Measurements from ENCODE around the gene TTLL5.

TTLL5 gene

DNA sequence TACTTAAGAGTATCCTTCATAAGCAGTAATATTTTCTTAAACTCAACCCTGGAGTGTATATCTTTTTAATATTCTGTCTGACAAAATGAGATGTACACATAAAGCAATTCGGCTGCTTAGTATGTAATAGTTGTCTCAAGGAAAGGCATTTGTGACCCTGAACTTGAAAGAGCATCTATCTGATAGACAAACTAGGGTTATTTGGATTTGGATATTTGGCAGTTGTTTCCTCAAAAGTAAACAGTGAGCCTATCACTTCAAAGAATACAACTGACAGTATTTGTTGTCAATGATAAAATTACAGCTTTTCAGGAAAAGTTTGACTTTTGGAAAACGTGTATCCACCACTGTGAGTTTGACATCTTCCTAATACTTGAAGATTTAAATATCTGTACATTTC lies 197.3 kb downstream of the TTLL5 start:
- H3K4me3 ChIP-seq (ENCODE audit: low read length), result no peak overlapping the region
- peaks cover 4% of the 10 kb centered on the region for H3K36me3 ChIP-seq (ENCODE audit: control insufficient read depth, low read depth, low read length)
- no peak overlapping the region for H3K9ac ChIP-seq (ENCODE audit: low read length)
- H3K9me3 ChIP-seq (ENCODE audit: control insufficient read depth, low read depth, low read length), result no peaks in the 10 kb centered on the region
- no peak overlapping the region for H3K27ac ChIP-seq (ENCODE audit: low read length)
- H3K4me1 ChIP-seq (ENCODE audit: control insufficient read depth, low read depth, low read length), result peaks cover 25% of the 10 kb centered on the region
- H3K27me3 ChIP-seq (ENCODE audit: control insufficient read depth, insufficient read depth, low read length), result peaks cover 45% of the 10 kb centered on the region

DNA sequence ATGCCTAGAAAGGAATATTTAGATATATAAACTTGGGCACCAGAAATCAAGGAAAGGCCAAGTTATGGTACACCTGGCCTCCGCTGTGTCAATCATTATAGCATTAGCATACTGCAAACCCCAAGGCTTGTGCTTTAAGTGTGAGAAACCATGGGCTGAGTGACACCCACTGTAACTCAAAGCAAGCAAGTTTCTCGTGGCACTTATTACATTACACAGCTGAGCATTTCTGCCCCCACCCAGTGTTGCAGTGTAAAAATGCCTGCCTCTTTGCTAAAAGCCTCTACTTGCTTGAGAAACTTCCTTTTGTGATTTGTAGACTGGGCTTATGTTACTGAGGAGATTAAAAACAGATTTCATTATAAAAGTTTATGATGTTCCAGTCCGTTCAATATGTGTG lies 198.7 kb downstream of the TTLL5 start:
- Histone ChIP-seq H3K4me3 (ENCODE audit: low read length) (no peak overlapping the region), H3K4me1 (ENCODE audit: control insufficient read depth, low read depth, low read length) (peaks cover 28% of the 10 kb centered on the region), H3K9ac (ENCODE audit: low read length) (no peak overlapping the region), H3K36me3 (ENCODE audit: control insufficient read depth, low read depth, low read length) (peaks cover 8% of the 10 kb centered on the region), H3K27ac (ENCODE audit: low read length) (no peak overlapping the region), H3K9me3 (ENCODE audit: control insufficient read depth, low read depth, low read length) (no peaks in the 10 kb centered on the region), H3K27me3 (ENCODE audit: control insufficient read depth, insufficient read depth, low read length) (peaks cover 52% of the 10 kb centered on the region)

DNA sequence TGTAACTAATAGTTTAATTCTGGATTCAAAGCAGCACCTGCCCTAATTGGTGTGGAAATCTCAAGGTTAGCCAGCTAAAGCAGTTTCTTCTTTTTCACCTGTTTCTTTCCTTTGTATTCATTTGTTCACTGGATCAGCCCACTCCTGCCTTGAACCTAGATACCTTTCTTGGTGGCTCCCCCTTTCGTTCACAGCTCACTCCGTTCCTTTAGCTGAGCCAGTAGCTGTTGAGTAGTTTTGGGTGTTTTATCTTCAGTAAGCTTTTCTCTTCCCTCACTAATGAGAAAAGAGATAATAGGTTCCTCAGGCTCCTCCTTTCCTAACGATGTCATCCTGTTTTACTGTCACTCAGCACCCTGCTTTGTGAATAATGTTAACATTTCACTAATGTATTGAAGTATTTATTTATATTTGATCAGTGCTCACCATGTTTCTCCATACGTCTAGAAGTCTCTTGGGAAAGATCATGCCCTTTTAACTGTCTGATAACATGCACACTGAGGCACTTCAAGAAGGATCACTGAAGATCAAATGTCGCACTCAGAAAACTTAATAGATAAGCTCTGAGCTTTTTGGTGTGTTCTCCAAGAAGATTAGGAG lies 199.6 kb downstream of the TTLL5 start:
- H3K36me3 ChIP-seq (ENCODE audit: control insufficient read depth, low read depth, low read length), result peaks cover 7% of the 10 kb centered on the region
- no peak overlapping the region for H3K4me3 ChIP-seq (ENCODE audit: low read length)
- peaks cover 52% of the 10 kb centered on the region for H3K27me3 ChIP-seq (ENCODE audit: control insufficient read depth, insufficient read depth, low read length)
- H3K27ac ChIP-seq (ENCODE audit: low read length), result no peak overlapping the region
- H3K9me3 ChIP-seq (ENCODE audit: control insufficient read depth, low read depth, low read length), result no peaks in the 10 kb centered on the region
- peaks cover 20% of the 10 kb centered on the region for H3K4me1 ChIP-seq (ENCODE audit: control insufficient read depth, low read depth, low read length)
- H3K9ac ChIP-seq (ENCODE audit: low read length), result no peak overlapping the region

DNA sequence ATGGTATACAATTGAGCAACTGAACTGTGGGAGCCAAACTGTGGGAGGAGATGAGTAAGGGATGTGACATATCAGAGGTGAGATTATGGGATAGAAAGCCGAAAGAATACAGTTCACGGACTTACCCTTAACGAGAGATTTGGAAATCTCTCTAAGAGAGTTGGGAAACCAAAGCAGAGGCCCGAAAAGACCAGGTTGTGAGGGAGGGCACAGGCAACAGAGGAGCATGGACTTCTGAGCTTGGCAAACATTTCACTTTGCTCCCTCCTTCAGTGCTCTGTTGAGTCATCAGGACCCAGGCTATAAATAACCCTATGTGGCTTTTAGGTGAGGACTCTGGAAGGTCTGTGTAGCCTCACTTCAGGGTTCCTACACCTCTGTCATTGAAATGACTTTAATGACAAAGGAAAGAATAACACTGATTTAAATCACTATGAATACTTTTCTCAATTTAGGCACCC lies 200.1 kb downstream of the TTLL5 start:
- Histone ChIP-seq H3K9me3 (ENCODE audit: control insufficient read depth, low read depth, low read length) (no peaks in the 10 kb centered on the region), H3K4me3 (ENCODE audit: low read length) (no peak overlapping the region), H3K27me3 (ENCODE audit: control insufficient read depth, insufficient read depth, low read length) (peaks cover 52% of the 10 kb centered on the region), H3K4me1 (ENCODE audit: control insufficient read depth, low read depth, low read length) (peaks cover 19% of the 10 kb centered on the region), H3K36me3 (ENCODE audit: control insufficient read depth, low read depth, low read length) (peaks cover 5% of the 10 kb centered on the region), H3K9ac (ENCODE audit: low read length) (no peak overlapping the region), H3K27ac (ENCODE audit: low read length) (no peak overlapping the region)

DNA sequence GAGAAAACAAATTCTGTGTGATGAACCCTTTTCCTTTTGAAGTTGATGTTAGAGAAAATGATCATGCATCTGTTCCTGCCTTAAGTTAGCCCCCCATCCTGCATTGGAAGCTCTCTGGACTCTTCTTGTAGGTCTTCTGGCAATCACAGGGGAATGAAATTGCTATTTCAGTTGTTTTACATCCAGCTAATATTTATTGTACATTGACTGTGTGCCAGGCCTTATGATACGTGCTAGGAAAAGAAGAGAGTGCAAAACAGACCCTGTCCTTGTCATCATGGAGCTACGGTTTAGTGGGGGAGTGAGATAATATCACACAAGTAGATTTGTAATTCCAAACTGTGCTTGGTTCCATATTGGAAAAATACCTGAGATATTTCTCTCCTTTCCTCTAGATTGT lies 202.2 kb downstream of the TTLL5 start:
- Histone ChIP-seq H3K27me3 (ENCODE audit: control insufficient read depth, insufficient read depth, low read length) (peaks cover 52% of the 10 kb centered on the region), H3K4me3 (ENCODE audit: low read length) (no peak overlapping the region), H3K9ac (ENCODE audit: low read length) (no peak overlapping the region), H3K9me3 (ENCODE audit: control insufficient read depth, low read depth, low read length) (no peaks in the 10 kb centered on the region), H3K4me1 (ENCODE audit: control insufficient read depth, low read depth, low read length) (peaks cover 26% of the 10 kb centered on the region), H3K36me3 (ENCODE audit: control insufficient read depth, low read depth, low read length) (peaks cover 5% of the 10 kb centered on the region), H3K27ac (ENCODE audit: low read length) (no peak overlapping the region)

DNA sequence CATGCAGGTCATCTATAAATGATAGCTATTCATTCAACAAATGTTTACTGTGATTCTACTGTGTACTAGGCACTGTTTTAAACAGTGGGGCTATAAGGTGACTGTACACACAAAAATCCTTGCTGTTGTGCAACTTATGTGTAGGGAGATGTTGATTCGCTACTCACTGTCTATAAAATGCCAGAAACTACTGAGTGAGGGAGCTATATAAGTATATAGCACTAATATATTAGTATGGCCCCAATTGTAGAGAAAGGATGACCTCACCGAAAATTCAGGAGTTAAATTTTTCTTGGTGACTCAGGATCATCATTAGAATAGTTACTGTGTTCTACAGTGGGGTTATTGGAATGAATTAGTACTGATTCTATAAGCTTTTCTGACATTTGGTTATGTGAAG lies 203.3 kb downstream of the TTLL5 start:
- peaks cover 31% of the 10 kb centered on the region for H3K4me1 ChIP-seq (ENCODE audit: control insufficient read depth, low read depth, low read length)
- H3K9ac ChIP-seq (ENCODE audit: low read length), result no peak overlapping the region
- H3K9me3 ChIP-seq (ENCODE audit: control insufficient read depth, low read depth, low read length), result no peaks in the 10 kb centered on the region
- peaks cover 46% of the 10 kb centered on the region for H3K27me3 ChIP-seq (ENCODE audit: control insufficient read depth, insufficient read depth, low read length)
- no peak overlapping the region for H3K27ac ChIP-seq (ENCODE audit: low read length)
- H3K4me3 ChIP-seq (ENCODE audit: low read length), result no peak overlapping the region
- H3K36me3 ChIP-seq (ENCODE audit: control insufficient read depth, low read depth, low read length), result peaks cover 5% of the 10 kb centered on the region

DNA sequence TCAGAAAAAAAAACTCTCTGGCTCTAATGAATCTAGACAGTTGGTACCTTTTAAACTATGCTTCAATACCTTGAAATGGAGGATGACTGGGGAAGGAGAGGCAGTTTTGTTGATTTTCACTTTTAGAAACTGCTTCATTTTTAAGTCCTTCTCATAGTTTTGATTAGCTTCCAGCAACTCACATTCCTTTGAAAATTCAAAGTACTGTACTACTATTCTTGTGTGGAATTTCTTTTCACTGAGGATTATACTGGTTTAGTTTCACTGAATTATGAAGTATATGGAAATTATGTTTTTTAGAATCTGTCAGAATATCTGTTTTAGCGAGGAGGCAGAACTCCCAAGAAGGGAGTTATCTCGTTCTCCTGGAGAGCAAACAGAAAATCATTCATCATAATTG lies 204.5 kb downstream of the TTLL5 start:
- Histone ChIP-seq H3K9ac (ENCODE audit: low read length) (no peak overlapping the region), H3K9me3 (ENCODE audit: control insufficient read depth, low read depth, low read length) (no peaks in the 10 kb centered on the region), H3K4me1 (ENCODE audit: control insufficient read depth, low read depth, low read length) (peaks cover 25% of the 10 kb centered on the region), H3K27ac (ENCODE audit: low read length) (no peak overlapping the region), H3K4me3 (ENCODE audit: low read length) (no peak overlapping the region), H3K27me3 (ENCODE audit: control insufficient read depth, insufficient read depth, low read length) (peaks cover 34% of the 10 kb centered on the region), H3K36me3 (ENCODE audit: control insufficient read depth, low read depth, low read length) (peaks cover 5% of the 10 kb centered on the region)

DNA sequence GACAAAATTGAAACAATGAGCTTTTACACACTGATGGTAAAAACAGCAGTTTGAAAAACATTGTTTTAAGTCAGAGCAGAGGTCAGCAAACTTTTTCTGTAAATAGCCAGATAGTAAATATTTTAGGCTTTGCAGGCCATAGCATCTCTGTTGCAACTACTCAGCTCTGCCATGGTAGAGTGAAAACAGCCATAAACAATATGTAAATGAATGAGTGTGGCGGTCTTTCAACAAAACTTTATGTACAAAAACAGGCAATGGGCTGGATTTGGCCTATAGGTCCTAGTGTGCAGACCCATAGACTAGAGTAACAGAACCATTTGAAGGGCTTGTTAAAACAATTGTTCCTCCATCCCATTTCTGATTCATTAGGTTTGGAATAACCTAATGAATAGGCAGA lies 205.9 kb downstream of the TTLL5 start:
- no peak overlapping the region for H3K27ac ChIP-seq (ENCODE audit: low read length)
- H3K9ac ChIP-seq (ENCODE audit: low read length), result no peak overlapping the region
- peaks cover 5% of the 10 kb centered on the region for H3K36me3 ChIP-seq (ENCODE audit: control insufficient read depth, low read depth, low read length)
- peaks cover 15% of the 10 kb centered on the region for H3K4me1 ChIP-seq (ENCODE audit: control insufficient read depth, low read depth, low read length)
- no peak overlapping the region for H3K4me3 ChIP-seq (ENCODE audit: low read length)
- H3K27me3 ChIP-seq (ENCODE audit: control insufficient read depth, insufficient read depth, low read length), result peaks cover 21% of the 10 kb centered on the region
- H3K9me3 ChIP-seq (ENCODE audit: control insufficient read depth, low read depth, low read length), result no peaks in the 10 kb centered on the region

DNA sequence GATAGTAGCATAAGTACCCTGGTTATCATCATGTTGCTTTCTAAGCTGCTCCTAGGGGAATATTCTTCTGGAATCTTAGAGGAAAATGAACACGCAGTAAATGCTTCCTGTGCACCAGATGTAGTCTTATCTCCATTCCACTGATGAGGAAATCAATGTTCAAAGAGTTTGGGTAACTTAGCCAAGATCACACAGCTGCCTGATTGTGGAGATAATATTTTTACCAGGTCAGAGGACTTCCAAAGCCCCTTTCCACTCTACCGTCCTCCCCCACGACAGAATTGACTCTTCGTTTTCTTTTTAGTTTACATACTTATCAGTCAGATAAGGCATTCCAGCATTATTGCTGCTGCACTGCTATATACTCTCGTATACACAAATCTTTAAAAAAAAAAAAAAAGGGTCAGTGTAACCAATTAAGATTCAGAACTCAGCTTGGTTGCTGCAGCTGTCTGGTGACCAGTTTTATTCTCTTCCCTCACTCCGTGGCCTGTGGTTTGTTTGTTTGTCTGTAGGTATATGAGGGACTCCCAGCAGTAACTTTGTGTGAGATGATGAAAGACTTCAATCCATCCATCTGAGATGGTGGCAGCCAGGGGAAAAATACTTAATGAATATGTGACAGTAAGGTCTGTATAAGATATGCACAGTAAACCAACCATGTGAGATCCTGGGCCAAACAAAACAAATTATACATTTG lies 210.3 kb downstream of the TTLL5 start:
- Histone ChIP-seq H3K36me3 (ENCODE audit: control insufficient read depth, low read depth, low read length) (no peaks in the 10 kb centered on the region), H3K4me1 (ENCODE audit: control insufficient read depth, low read depth, low read length) (peaks cover 12% of the 10 kb centered on the region), H3K4me3 (ENCODE audit: low read length) (no peak overlapping the region), H3K9ac (ENCODE audit: low read length) (no peak overlapping the region), H3K27me3 (ENCODE audit: control insufficient read depth, insufficient read depth, low read length) (no peaks in the 10 kb centered on the region), H3K9me3 (ENCODE audit: control insufficient read depth, low read depth, low read length) (no peaks in the 10 kb centered on the region), H3K27ac (ENCODE audit: low read length) (no peak overlapping the region)

DNA sequence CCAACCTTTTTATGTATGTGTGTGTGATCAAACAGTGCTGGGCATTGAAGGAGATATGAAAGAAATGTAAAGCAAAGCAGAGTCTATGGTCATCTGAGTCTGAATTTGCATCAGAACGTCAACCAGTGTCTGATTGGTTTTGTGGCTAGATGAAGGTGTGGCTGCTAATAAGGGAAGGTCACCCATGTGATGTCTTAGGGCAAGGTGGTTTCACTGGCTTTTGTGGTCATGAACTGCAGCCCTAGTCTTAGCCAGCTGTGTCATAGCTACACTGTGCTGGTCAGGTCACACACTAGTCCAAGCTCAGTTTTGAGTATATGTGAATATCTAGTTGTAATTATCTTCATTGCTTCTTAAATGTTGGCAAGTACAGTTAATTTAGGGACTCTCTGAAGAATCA lies 214.9 kb downstream of the TTLL5 start:
- H3K9me3 ChIP-seq (ENCODE audit: control insufficient read depth, low read depth, low read length), result no peaks in the 10 kb centered on the region
- no peak overlapping the region for H3K4me3 ChIP-seq (ENCODE audit: low read length)
- no peaks in the 10 kb centered on the region for H3K4me1 ChIP-seq (ENCODE audit: control insufficient read depth, low read depth, low read length)
- no peak overlapping the region for H3K9ac ChIP-seq (ENCODE audit: low read length)
- no peaks in the 10 kb centered on the region for H3K27me3 ChIP-seq (ENCODE audit: control insufficient read depth, insufficient read depth, low read length)
- no peaks in the 10 kb centered on the region for H3K36me3 ChIP-seq (ENCODE audit: control insufficient read depth, low read depth, low read length)
- no peak overlapping the region for H3K27ac ChIP-seq (ENCODE audit: low read length)

DNA sequence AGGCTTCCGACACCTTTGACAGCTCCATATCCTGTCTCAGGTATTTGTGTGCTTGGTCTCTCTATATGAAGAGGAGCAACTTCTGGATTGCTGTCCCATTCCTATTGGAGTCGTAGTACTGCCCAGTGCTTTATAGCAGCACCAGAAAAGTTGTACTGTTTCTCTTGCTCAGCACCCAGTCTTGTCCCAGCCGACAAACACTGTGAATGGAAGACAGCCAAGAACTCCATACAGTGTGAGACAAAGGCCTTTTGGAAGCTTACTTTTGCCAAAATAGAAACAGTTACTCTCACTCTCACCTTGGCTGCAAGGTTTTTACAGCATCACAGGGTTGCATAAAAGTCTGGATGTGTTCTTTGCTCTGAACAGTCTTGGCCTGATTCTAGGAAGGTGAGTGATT lies 215.5 kb downstream of the TTLL5 start:
- no peak overlapping the region for H3K9ac ChIP-seq (ENCODE audit: low read length)
- no peaks in the 10 kb centered on the region for H3K36me3 ChIP-seq (ENCODE audit: control insufficient read depth, low read depth, low read length)
- H3K27me3 ChIP-seq (ENCODE audit: control insufficient read depth, insufficient read depth, low read length), result no peaks in the 10 kb centered on the region
- H3K27ac ChIP-seq (ENCODE audit: low read length), result no peak overlapping the region
- H3K4me3 ChIP-seq (ENCODE audit: low read length), result no peak overlapping the region
- no peaks in the 10 kb centered on the region for H3K4me1 ChIP-seq (ENCODE audit: control insufficient read depth, low read depth, low read length)
- H3K9me3 ChIP-seq (ENCODE audit: control insufficient read depth, low read depth, low read length), result no peaks in the 10 kb centered on the region

DNA sequence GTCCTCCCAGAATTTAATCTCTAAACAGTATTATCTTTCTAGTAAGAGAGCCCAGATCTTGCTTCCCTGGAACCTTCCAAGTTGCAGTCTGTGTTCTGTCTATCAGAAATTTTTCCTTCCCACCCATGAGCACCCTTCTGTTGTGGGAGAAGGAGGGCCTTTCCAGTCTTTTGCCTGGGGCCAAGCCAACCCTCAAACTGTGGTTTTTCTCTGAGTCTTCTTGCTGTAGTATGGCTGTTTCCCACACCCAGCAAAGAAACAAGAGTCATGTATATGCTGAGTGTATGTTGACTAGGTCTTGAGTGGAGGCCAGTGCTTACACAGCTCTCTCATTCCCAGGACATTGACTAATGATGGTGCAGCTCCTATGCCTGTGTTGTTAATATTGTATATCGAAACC lies 216.2 kb downstream of the TTLL5 start:
- H3K36me3 ChIP-seq (ENCODE audit: control insufficient read depth, low read depth, low read length), result no peaks in the 10 kb centered on the region
- H3K4me1 ChIP-seq (ENCODE audit: control insufficient read depth, low read depth, low read length), result no peaks in the 10 kb centered on the region
- H3K27ac ChIP-seq (ENCODE audit: low read length), result no peak overlapping the region

More for the DNA sequence above, 216.2 kb downstream of the TTLL5 start:
- no peaks in the 10 kb centered on the region for H3K9me3 ChIP-seq (ENCODE audit: control insufficient read depth, low read depth, low read length)
- no peaks in the 10 kb centered on the region for H3K27me3 ChIP-seq (ENCODE audit: control insufficient read depth, insufficient read depth, low read length)
- no peak overlapping the region for H3K9ac ChIP-seq (ENCODE audit: low read length)
- no peak overlapping the region for H3K4me3 ChIP-seq (ENCODE audit: low read length)

All from iPS-18a (cell line).